Endodermal cell (in vitro differentiated cells): ENCODE measurements around the gene NGRN. TPM values are rescaled to one million over a fixed set of nuclear protein-coding genes. Genes with fewer than 3 reads are reported as not detected.

ENCODE experiments used
- DNase-seq: peaks from one replicate; pipeline ENCODE4 v3.0.0-alpha.2; 2017
- H3K27ac ChIP-seq: 2 replicates; pipeline ENCODE4 v1.5.1; 2013; ENCODE audit warnings: mild to moderate bottlenecking, low read depth, low read length, moderate library complexity
- H3K27me3 ChIP-seq: 2 replicates; pipeline ENCODE4 v1.6.1; 2013; ENCODE audit warnings: mild to moderate bottlenecking, low read length, moderate library complexity; ENCODE audit not compliant: insufficient read depth, control insufficient read depth, poor library complexity, severe bottlenecking
- H3K36me3 ChIP-seq: 2 replicates; pipeline ENCODE4 v1.7.0; 2013; ENCODE audit warnings: mild to moderate bottlenecking, low read length, moderate library complexity; ENCODE audit not compliant: control insufficient read depth, insufficient read depth
- H3K4me1 ChIP-seq: one replicate; pipeline ENCODE4 v1.7.0; 2013; ENCODE audit warnings: low read length; ENCODE audit not compliant: control insufficient read depth, insufficient read depth
- H3K4me3 ChIP-seq: 2 replicates; pipeline ENCODE4 v1.5.1; 2013; ENCODE audit warnings: mild to moderate bottlenecking, low read length, moderate library complexity
- H3K9ac ChIP-seq: 2 replicates; pipeline ENCODE4 v1.6.1; 2013; ENCODE audit warnings: mild to moderate bottlenecking, low read length, moderate library complexity; ENCODE audit not compliant: poor library complexity, severe bottlenecking; ENCODE audit errors: extremely low read depth
- H3K9me3 ChIP-seq: 2 replicates; pipeline ENCODE4 v1.6.1; 2013; ENCODE audit warnings: mild to moderate bottlenecking, low read length, moderate library complexity; ENCODE audit not compliant: control insufficient read depth
- H3K27ac Mint-ChIP-seq: 2 replicates; pipeline ENCODE4 v1.8.0; 2020; ENCODE audit warnings: mixed read lengths
- H3K27me3 Mint-ChIP-seq: 2 replicates; pipeline ENCODE4 v1.8.0; 2021; ENCODE audit warnings: mild to moderate bottlenecking, mixed read lengths; ENCODE audit not compliant: insufficient read depth
- H3K36me3 Mint-ChIP-seq: 2 replicates; pipeline ENCODE4 v1.8.0; 2020; ENCODE audit warnings: low read depth, mixed read lengths
- H3K4me1 Mint-ChIP-seq: 2 replicates; pipeline ENCODE4 v1.8.0; 2020; ENCODE audit warnings: mixed read lengths
- H3K4me3 Mint-ChIP-seq: 2 replicates; pipeline ENCODE4 v1.8.0; 2020; ENCODE audit warnings: mild to moderate bottlenecking, moderate library complexity, mixed read lengths
- H3K9me3 Mint-ChIP-seq: 2 replicates; pipeline ENCODE4 v1.8.0; 2020; ENCODE audit warnings: mild to moderate bottlenecking, mixed read lengths
- WGBS, 2 experiments: methylation state at CpG; one replicate each; pipeline versions ENCODE4 v1.1.5 to v1.1.7; 2013; ENCODE audit warnings: missing lambda C conversion rate in 2 of 2, mixed read lengths in 1 of 2; ENCODE audit not compliant: insufficient coverage in 1 of 2, insufficient read length in 1 of 2; 5-methylcytosine and 5-hydroxymethylcytosine counted together
- total RNA-seq, 2 donors: library from RNA; stranded (reverse); fragmentation: NEBNext Ultra II Directional in 1 of 2; extraction: Animal tissue kit (Norgen Biotek cat#: 25700) in 1 of 2; gene quantifications; 2 replicates in 1 of 2; 3 replicates in 1 of 2; pipeline ENCODE4 v1.2.1, GENCODE V29; 2021
- TF ChIP-seq, protein P1 (sequence below): fragments of 200-600 bp; sonication (generic); conservative IDR thresholded peaks from 2 replicates; pipeline ENCODE4 v1.5.0; 2021; ENCODE audit warnings: antibody characterized with exemption, mild to moderate bottlenecking

Gene NGRN
- total RNA-seq, 2 donors from 2014 or later: 89.3 to 103 TPM

DNA sequence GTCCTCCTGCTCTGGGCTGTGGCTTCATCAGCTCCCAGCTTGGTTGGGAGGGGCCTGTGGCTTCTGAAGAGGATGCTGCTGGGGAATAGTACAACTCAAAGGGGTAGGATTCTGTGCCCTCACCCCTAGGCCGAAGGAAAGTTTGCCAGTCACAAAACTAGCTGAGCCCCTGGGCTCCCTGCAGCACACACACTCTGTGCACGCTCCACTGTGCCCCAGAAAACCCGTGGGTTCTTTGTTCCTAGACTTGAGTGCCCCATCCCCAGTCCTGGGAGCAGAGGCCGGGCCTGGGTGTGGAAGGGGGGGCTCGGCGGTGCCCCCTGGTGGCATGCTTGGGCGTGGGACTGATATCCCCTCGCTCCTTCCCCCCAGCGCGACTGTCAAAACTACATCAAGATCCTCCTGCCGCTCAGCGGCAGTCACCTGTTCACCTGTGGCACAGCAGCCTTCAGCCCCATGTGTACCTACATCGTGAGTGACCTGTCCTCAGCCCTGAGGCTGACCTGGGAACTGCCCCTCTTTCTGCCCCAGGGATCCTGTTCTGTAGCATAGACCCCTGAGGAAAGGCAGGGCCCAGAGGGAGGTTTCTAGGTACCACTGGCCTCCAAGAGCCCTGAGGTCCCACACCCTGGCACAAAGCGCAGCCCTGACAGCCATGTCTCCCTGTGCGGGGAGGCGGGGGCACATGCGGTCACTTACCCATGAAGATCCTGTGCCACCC, 45.9 kb upstream of the NGRN start:
- no peaks in the 10 kb centered on the region for H3K27me3 Mint-ChIP-seq
- 66 to 70% methylated on average over 11 to 17 of the region's 17 CpGs for WGBS, 2 experiments
- TF ChIP-seq, protein P1, sequence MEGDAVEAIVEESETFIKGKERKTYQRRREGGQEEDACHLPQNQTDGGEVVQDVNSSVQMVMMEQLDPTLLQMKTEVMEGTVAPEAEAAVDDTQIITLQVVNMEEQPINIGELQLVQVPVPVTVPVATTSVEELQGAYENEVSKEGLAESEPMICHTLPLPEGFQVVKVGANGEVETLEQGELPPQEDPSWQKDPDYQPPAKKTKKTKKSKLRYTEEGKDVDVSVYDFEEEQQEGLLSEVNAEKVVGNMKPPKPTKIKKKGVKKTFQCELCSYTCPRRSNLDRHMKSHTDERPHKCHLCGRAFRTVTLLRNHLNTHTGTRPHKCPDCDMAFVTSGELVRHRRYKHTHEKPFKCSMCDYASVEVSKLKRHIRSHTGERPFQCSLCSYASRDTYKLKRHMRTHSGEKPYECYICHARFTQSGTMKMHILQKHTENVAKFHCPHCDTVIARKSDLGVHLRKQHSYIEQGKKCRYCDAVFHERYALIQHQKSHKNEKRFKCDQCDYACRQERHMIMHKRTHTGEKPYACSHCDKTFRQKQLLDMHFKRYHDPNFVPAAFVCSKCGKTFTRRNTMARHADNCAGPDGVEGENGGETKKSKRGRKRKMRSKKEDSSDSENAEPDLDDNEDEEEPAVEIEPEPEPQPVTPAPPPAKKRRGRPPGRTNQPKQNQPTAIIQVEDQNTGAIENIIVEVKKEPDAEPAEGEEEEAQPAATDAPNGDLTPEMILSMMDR: peak; percentile 87
- no peaks in the 10 kb centered on the region for H3K9me3 Mint-ChIP-seq
- no peak overlapping the region for H3K4me3 Mint-ChIP-seq
- Histone ChIP-seq H3K27me3 (no peaks in the 10 kb centered on the region), H3K36me3 (no peaks in the 10 kb centered on the region), H3K9ac (no peak overlapping the region), H3K4me1 (no peaks in the 10 kb centered on the region), H3K9me3 (no peaks in the 10 kb centered on the region), H3K27ac (no peak overlapping the region), H3K4me3 (no peak overlapping the region)
- H3K36me3 Mint-ChIP-seq: peaks cover 20% of the 10 kb centered on the region
- H3K27ac Mint-ChIP-seq: no peak overlapping the region
- no peaks in the 10 kb centered on the region for H3K4me1 Mint-ChIP-seq
- DNase-seq: peak; percentile 86

DNA sequence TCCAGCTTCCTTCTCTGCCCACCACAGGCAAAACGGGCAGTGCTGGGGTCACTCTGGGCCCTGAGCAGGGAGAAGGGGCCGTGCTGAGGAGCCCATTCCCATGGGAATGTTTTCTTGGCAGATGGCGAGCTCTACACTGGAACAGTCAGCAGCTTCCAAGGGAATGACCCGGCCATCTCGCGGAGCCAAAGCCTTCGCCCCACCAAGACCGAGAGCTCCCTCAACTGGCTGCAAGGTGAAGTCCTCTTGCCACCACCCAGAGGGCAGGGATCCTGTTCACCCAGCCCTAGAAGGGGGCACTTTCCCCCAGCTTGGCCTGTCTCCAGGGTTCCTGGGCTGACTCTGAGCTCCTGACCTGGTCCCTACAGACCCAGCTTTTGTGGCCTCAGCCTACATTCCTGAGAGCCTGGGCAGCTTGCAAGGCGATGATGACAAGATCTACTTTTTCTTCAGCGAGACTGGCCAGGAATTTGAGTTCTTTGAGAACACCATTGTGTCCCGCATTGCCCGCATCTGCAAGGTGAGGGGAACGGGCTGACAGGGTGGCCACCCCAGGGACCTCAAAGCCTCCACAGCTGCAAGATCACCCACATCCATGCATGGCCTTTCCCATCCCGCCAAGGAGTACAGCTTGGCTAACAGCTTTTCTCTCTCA, 44.1 kb upstream of the NGRN start:
- Mint-ChIP-seq H3K27me3 (no peaks in the 10 kb centered on the region), H3K27ac (no peak overlapping the region), H3K9me3 (no peaks in the 10 kb centered on the region), H3K36me3 (peaks cover 25% of the 10 kb centered on the region), H3K4me3 (no peak overlapping the region), H3K4me1 (no peaks in the 10 kb centered on the region)
- H3K27me3 ChIP-seq: no peaks in the 10 kb centered on the region
- no peak overlapping the region for H3K9ac ChIP-seq
- H3K9me3 ChIP-seq: no peaks in the 10 kb centered on the region
- WGBS, 2 experiments: 73% methylated on average over 12 to 14 of the region's 14 CpGs
- TF ChIP-seq, protein P1: peak; percentile 81
- no peak overlapping the region for H3K27ac ChIP-seq
- H3K4me3 ChIP-seq: no peak overlapping the region
- H3K36me3 ChIP-seq: peaks cover 3% of the 10 kb centered on the region
- peak; percentile 91 for DNase-seq
- H3K4me1 ChIP-seq: no peaks in the 10 kb centered on the region

DNA sequence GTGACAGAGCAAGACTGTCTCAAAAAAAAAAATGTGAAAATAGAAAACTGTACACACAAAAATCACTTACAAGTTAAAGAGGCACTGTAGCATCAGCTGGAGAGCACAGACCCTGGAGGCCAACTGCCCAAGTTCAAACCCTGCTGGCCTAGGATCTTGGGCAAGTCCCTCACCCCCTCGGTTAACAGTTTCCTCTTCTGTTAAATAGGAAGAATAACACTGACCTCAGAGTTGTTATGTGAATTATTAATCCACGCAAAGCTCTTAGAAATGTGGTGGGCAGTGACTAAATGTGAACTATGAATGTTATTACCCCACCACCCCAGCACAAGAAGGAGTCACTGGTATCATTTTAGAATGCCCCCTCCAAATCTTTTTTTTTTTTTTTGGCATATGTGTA, 42.9 kb upstream of the NGRN start:
- peaks cover 8% of the 10 kb centered on the region for H3K36me3 ChIP-seq
- 100% methylated on average over 1 of the region's 2 CpGs; no CpG with 5 or more reads in 1 of the 2 experiments for WGBS, 2 experiments
- H3K27me3 Mint-ChIP-seq: no peaks in the 10 kb centered on the region

More for the DNA sequence above, 42.9 kb upstream of the NGRN start:
- no peaks in the 10 kb centered on the region for H3K9me3 Mint-ChIP-seq
- no peaks in the 10 kb centered on the region for H3K9me3 ChIP-seq
- no peak overlapping the region for H3K4me3 ChIP-seq
- peaks cover 27% of the 10 kb centered on the region for H3K36me3 Mint-ChIP-seq
- H3K27me3 ChIP-seq: no peaks in the 10 kb centered on the region
- no peak overlapping the region for H3K27ac Mint-ChIP-seq
- TF ChIP-seq, protein P1: no peak
- H3K4me3 Mint-ChIP-seq: no peak overlapping the region
- H3K4me1 ChIP-seq: no peaks in the 10 kb centered on the region
- no peak overlapping the region for H3K27ac ChIP-seq
- no peaks in the 10 kb centered on the region for H3K4me1 Mint-ChIP-seq
- DNase-seq: no peak
- H3K9ac ChIP-seq: no peak overlapping the region
